HFFc6 (cell line): Measurements from ENCODE around the gene PRKCI. TPM values are rescaled to one million over a fixed set of nuclear protein-coding genes. Genes with fewer than 3 reads are reported as not detected.

Experiments
- DNase-seq: peaks from one replicate; pipeline ENCODE4 v3.0.0-alpha.2; 2018
- H3K27ac Mint-ChIP-seq: 2 replicates; pipeline ENCODE4 v1.8.0; 2020; ENCODE audit warnings: mild to moderate bottlenecking, mixed read lengths
- H3K27me3 Mint-ChIP-seq: 2 replicates; pipeline ENCODE4 v1.8.0; 2021; ENCODE audit warnings: mild to moderate bottlenecking, moderate library complexity, mixed read lengths; ENCODE audit not compliant: insufficient read depth
- H3K36me3 Mint-ChIP-seq: 2 replicates; pipeline ENCODE4 v1.8.0; 2021; ENCODE audit warnings: low read depth, mixed read lengths
- H3K4me1 Mint-ChIP-seq: 2 replicates; pipeline ENCODE4 v1.8.0; 2020; ENCODE audit warnings: low read depth, mixed read lengths
- H3K4me3 Mint-ChIP-seq: 2 replicates; pipeline ENCODE4 v1.8.0; 2020; ENCODE audit warnings: mild to moderate bottlenecking, moderate library complexity, mixed read lengths
- H3K9me3 Mint-ChIP-seq: 2 replicates; pipeline ENCODE4 v1.8.0; 2020; ENCODE audit warnings: mild to moderate bottlenecking, mixed read lengths
- total RNA-seq, 6 experiments: library from RNA; stranded (reverse); fragmentation: NEBNext Ultra II Directional; extraction: Animal tissue kit (Norgen Biotek cat#: 25700); gene quantifications; 2 replicates in 1 of 6; 3 replicates in 5 of 6; pipeline ENCODE4 v1.2.3, GENCODE V29; 2021
- TF ChIP-seq, protein P1 (sequence below): fragments of 200-600 bp; sonication (generic); IDR thresholded peaks from 2 replicates; pipeline ENCODE4 v1.5.0; 2021; ENCODE audit warnings: antibody characterized with exemption, mild to moderate bottlenecking

The PRKCI gene
- total RNA-seq, 6 experiments from 2014 or later: 24.9 to 32.5 (median 27.7) TPM

DNA sequence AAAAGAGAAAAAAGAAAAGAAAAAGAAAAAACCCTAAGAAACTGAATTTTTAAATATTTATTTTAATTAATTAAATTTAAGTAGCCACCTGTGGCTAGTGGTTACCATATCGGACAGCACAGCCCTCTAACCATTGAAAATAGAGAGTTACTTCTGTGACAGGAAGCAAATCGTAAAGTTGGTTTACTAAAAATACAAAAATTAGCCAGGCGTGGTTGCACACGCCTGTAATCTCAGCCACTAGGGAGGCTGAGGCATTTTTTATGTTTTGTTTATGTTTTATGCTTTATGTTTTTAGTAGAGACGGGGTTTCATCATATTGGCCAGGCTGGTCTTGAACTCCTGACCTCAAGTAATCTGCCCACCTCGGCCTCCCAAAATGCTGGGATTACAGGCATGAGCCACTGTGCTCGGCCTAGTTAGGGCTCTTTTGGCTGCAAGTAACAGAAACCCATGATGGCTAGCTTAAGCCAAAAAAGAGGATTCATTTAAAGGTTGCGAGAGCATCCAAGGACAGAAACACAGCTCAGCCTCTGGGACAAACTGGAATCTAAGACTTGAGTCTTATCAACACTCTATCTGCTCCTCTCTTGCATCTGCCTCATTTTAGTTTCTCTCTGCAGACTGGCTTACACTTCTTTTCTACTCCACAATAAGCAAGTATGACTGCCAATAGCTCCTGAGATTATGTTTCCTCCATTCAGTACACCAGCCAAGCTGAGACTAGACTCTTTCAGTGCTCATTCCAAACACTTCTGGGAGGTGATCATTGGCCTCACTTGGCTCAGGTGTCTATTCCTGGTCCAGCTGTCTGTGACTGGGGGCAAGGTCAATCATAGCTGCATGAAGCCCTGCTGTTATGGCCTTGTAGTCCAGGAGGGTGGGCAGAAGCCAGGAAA is 128.5 kb downstream of the PRKCI start:
- DNase-seq: no peak
- H3K27me3 Mint-ChIP-seq: no peaks in the 10 kb centered on the region; the same call in 1 of the 2 replicates

DNA sequence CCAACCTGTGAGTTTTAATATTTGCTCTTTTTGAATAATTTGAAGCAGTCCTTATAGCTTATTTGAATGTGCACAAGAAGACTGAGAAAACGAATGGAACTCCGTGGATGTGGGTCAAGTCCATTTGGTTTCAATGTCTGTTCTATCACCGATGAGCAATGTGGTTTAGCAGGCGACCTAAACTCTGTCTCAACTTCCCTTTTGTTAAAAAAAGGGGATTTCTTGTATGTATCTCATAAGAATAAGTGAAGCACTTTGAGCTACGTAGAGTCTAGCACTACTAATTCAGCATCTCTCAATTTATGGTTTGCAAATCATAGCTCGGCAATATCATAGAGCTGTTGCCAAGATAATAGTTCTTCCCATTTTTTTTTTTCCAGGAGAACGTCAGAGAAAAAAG is 130.7 kb downstream of the PRKCI start:
- no peak for DNase-seq
- Mint-ChIP-seq H3K4me3 (no peak overlapping the region), H3K4me1 (peaks cover 37% of the 10 kb centered on the region), H3K27me3 (no peaks in the 10 kb centered on the region; the same call in 1 of the 2 replicates), H3K9me3 (no peaks in the 10 kb centered on the region), H3K27ac (no peak overlapping the region), H3K36me3 (no peaks in the 10 kb centered on the region)
- TF ChIP-seq, protein P1, sequence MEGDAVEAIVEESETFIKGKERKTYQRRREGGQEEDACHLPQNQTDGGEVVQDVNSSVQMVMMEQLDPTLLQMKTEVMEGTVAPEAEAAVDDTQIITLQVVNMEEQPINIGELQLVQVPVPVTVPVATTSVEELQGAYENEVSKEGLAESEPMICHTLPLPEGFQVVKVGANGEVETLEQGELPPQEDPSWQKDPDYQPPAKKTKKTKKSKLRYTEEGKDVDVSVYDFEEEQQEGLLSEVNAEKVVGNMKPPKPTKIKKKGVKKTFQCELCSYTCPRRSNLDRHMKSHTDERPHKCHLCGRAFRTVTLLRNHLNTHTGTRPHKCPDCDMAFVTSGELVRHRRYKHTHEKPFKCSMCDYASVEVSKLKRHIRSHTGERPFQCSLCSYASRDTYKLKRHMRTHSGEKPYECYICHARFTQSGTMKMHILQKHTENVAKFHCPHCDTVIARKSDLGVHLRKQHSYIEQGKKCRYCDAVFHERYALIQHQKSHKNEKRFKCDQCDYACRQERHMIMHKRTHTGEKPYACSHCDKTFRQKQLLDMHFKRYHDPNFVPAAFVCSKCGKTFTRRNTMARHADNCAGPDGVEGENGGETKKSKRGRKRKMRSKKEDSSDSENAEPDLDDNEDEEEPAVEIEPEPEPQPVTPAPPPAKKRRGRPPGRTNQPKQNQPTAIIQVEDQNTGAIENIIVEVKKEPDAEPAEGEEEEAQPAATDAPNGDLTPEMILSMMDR: no peak

More for the DNA sequence above, 128.5 kb downstream of the PRKCI start:
- H3K4me3 Mint-ChIP-seq: no peak overlapping the region
- H3K4me1 Mint-ChIP-seq: peaks cover 44% of the 10 kb centered on the region
- no peaks in the 10 kb centered on the region for H3K9me3 Mint-ChIP-seq
- TF ChIP-seq, protein P1: no peak
- no peaks in the 10 kb centered on the region for H3K36me3 Mint-ChIP-seq
- no peak overlapping the region for H3K27ac Mint-ChIP-seq

DNA sequence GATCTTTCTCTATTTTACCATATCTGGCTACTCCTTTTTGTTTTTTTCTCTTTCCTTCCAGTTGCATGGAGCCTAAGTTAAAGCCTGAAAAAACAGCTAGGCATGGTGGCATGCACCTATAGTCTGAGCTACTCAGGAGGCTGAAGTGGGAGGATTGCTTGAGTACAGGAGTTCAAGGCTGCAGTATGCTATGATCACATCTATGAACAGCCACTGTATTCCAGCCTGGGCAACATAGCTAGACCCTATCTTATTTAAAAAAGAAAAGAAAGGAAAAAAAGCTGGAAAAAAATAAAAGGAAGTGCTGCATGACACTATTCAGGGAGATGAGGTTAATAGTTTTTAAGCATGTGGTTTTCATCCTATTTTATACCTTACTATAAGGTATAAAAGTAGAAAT is 131.3 kb downstream of the PRKCI start:
- no peaks in the 10 kb centered on the region for H3K9me3 Mint-ChIP-seq
- H3K4me3 Mint-ChIP-seq: no peak overlapping the region
- H3K36me3 Mint-ChIP-seq: no peaks in the 10 kb centered on the region
- peaks cover 40% of the 10 kb centered on the region for H3K4me1 Mint-ChIP-seq
- H3K27ac Mint-ChIP-seq: no peak overlapping the region
- no peak for DNase-seq
- no peaks in the 10 kb centered on the region; the same call in none of the 2 replicates for H3K27me3 Mint-ChIP-seq
- TF ChIP-seq, protein P1: no peak

DNA sequence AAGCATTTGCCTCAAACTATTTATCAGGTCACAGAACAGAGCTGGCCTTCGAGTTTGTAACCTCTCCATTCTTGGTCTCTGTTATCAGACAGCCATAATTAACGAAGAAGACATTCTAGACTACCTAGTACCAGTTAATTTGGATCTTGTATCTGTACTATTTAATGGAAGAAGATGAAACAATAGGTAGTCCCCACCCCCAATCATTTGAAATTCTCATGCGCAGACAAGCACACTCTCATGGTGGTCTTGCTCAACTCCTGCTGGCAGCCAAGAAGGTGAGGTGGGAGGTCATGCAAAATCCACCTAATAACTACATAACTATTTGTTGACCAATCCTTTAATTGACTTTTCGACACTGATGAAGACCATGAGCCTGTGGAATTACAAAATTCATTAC is 132.5 kb downstream of the PRKCI start:
- Mint-ChIP-seq H3K9me3 (no peaks in the 10 kb centered on the region), H3K4me3 (no peak overlapping the region), H3K4me1 (peaks cover 51% of the 10 kb centered on the region), H3K27ac (no peak overlapping the region), H3K27me3 (no peaks in the 10 kb centered on the region; the same call in none of the 2 replicates), H3K36me3 (no peaks in the 10 kb centered on the region; the same call in 1 of the 2 replicates)
- DNase-seq: no peak
- TF ChIP-seq, protein P1: no peak

Other genes with a start within 250 kb of the PRKCI start
- under 1 TPM in 3 of 6 experiments, not detected in 3; 0.10 to 0.23 (median 0.19) TPM for gene GPR160, start 184.4 kb upstream of the PRKCI start, total RNA-seq
- gene PHC3, start 40.7 kb upstream of the PRKCI start, total RNA-seq: 10 to 100 TPM; 38.8 to 61.3 (median 55.7) TPM
- 10 to 100 TPM; 44.6 to 61.3 (median 49.9) TPM for gene SKIL, start 135.3 kb downstream of the PRKCI start, total RNA-seq
- 10 to 100 TPM in 4 of 6 experiments, 1 to 10 TPM in 2; 3.3 to 77.5 (median 66.7) TPM for gene CLDN11, start 196.4 kb downstream of the PRKCI start, total RNA-seq